Measurements from ENCODE around the gene ADAP2.
"Not testable (repeated sequence)": the region's sequence is repeated elsewhere in the genome, so short reads cannot be mapped to it uniquely, and the experiment has no call there.

The ADAP2 gene

GRCh38 chr17:30970831-30971567 is 49.3 kb downstream of the ADAP2 start, which contains the start of gene RNF135:
TSS of gene RNF135 (plus strand) at chr17:30971039. CDS start at chr17:30971074, 35 bp downstream.
- DNase-seq = peak; percentile 87

GRCh38 chr17:30975042-30975820 is 53.5 kb downstream of the ADAP2 start:
- no peak for DNase-seq

DNA sequence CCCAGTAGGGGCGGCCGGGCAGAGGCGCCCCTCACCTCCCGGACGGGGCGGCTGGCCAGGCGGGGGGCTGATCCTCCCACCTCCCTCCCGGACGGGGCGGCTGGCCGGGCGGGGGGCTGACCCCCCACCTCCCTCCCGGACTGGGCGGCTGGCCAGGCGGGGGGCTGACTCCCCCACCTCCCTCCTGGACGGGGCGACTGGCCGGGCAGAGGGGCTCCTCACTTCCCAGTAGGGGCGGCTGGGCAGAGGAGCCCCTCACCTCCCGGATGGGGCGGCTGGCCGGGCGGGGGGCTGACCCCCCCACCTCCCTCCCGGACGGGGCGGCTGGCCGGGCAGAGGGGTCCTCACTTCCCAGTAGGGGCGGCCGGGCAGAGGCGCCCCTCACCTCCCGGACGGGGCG is 58.2 kb downstream of the ADAP2 start:
- DNase-seq = not testable (repeated sequence)

DNA sequence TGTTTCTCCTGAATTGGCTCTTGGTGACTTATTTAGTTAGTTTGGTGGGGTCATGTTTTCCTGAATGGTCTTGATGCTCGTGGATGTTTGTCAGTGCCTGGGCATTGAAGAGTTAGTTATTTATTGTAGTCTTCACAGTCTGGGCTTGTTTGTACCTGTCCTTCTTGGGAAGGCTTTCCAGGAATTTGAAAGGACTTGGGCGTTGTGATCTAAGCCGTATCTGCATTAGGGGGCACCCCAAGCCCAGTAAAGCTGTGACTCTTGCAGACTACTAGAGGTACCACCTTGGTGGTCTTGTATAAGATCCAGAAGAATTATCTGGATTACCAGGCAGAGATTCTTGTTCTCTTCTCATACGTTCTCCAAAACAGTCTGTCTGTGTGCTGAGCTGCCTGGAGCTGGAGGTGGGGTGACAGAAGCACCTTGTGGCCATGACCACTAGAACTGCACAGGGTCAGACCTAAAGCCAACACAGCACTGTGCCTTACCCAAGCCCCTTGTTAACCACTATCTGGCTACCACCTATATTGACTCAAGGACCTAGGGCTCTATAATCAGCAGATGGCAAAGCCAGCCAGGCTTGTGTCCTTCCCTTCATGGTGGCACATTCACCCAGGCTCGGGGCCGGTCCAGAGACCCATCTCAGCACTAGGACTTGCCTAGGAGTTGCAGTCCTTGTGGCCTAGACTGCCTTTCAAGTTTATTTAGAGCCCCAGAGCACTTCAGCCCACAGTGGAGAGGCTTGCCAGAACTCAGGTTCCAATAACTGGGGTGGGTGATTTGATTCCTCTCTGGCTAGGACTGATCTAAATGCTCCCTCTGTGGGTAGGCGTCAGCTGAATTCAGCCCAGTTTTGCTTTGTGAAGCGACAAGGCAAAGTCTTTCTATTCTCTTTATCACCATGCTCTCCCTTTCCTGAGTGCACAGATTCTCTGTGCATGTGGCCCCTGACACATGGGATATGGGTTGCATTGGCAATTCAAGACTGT is 60.1 kb downstream of the ADAP2 start:
- DNase-seq = no peak

DNA sequence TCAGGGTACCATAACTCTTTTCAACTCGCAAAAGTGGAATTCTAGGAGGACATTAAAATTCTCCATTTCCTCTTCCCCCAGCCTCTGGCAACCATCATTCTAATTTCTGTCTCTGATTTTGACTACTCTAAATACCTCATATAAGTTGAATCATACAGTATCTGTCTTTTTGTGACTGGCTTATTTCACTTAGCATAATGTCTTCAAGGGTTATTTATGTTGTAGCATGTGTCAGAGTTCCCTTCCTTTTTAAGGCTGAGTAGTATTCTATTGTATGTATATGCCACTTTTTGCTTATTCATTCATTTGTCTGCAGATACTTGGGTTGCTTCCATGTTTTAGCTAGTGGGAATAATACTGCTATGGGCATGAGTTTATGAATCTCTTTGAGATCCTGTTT is 61.1 kb downstream of the ADAP2 start:
- DNase-seq = no peak

DNA sequence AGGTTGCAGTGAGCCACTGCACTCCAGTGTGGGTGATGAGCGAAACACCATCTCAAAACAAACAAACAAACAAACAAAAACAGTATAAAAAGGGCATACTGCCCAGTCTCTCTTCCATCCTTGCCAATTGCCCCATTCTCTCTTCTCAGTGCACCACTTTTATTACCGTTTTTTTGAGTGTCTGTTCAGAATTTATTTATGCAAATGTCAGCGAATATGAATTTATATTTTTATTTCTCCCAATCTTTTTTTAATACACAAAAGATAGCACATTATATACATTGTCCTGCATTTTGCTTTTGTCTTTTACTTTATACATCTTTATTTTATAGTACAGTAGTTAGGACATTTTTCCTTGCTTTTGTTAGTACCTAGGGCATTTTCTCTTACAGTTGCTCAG is 68.7 kb downstream of the ADAP2 start:
- DNase-seq = no peak

- DNase-seq = no peak
Measured at GRCh38 chr17:30992551-30992950, 70.8 kb downstream of the ADAP2 start.

DNA sequence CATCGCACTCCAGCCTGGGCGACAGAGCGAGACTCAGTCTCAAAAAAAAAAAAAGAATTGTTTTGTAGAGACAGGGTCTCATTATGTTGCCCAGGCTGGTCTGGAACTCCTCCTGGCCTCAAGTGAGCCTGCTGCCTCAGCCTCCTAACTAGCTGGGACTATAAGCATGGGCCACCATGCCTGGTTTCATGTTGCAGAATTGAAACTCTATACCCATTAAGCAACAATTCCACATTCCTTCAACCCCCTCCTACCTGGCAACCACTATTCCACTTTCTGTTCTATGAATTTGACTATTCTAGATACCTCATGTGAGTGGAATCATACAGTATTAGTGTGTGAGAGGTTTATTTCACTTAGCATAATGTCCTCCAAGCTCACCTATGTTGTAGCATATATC is 73.6 kb downstream of the ADAP2 start:
- DNase-seq = no peak

DNA sequence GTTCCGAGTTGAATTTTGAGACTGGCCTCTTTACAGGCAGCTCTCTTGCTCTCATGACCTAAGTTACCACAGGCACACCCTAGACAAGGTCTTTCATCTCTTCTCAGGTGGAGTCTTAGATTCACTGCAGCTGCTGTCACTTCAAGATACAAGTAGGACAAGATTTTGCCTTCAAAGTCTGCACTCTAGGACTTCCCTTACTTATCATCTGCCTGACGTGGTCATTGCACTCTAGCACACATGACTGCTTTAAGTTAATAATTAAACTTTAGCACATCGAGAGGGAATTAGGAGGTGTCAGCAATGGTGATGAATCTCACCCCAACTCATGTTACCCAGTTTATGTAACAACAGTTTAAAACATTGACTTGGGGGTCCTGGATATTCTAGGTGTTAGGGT is 74.7 kb downstream of the ADAP2 start:
- DNase-seq = no peak

GRCh38 chr17:30997270-30997669 is 75.5 kb downstream of the ADAP2 start:
- no peak for DNase-seq

DNA sequence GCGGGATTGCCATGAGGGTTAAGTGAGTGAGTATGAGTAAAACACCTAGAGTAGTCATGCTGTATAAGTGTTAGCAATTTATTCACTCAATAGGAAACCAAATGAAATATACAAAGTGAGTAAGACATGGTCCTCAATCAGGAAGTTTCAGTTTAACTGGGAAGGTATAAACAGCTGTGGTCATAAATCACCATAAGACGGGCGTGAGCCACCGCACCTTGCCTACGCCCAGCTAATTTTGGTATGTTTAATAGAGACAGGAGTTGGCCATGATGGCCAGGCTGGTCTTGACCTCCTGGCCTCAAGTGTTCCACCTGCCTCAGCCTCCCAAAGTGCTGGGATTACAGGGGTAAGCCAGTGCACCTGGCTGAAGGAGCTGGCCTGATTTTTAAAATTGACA is 76.1 kb downstream of the ADAP2 start:
- no peak for DNase-seq

GRCh38 chr17:31002047-31002446 is 80.3 kb downstream of the ADAP2 start:
- no peak for DNase-seq

GRCh38 chr17:31003225-31003866 is 81.6 kb downstream of the ADAP2 start:
- no peak for DNase-seq

- DNase-seq = no peak
Measured at GRCh38 chr17:31004160-31004559, 82.4 kb downstream of the ADAP2 start.

- no peak for DNase-seq
Measured at GRCh38 chr17:31007695-31008373, 86.1 kb downstream of the ADAP2 start.

- DNase-seq = peak; percentile 57
Measured at GRCh38 chr17:31008374-31009041, 86.8 kb downstream of the ADAP2 start.
